GM21390 (cell line): ENCODE data around the gene ADPRHL1.
"Not testable (repeated sequence)": the region's sequence is repeated elsewhere in the genome, so short reads cannot be mapped to it uniquely, and the experiment has no call there.

ENCODE experiments used
- ATAC-seq: cut with Tn5 transposase; IDR thresholded peaks from one replicate; pipeline ENCODE4 v1.9.1; 2021; ENCODE audit not compliant: unreplicated experiment

Gene ADPRHL1

GRCh38 chr13:113373811-113374485 lies 79.3 kb downstream of the ADPRHL1 start:
- ATAC-seq: no peak

- not testable (repeated sequence) for ATAC-seq
These were observed 81.6 kb downstream of the ADPRHL1 start for GRCh38 chr13:113371701-113372100.

GRCh38 chr13:113371061-113371460 lies 82.2 kb downstream of the ADPRHL1 start:
- ATAC-seq: no peak

GRCh38 chr13:113369881-113370280 lies 83.4 kb downstream of the ADPRHL1 start:
- no peak for ATAC-seq

- ATAC-seq: no peak
These were observed 84.1 kb downstream of the ADPRHL1 start for GRCh38 chr13:113369189-113369588.

GRCh38 chr13:113368353-113368752 lies 84.9 kb downstream of the ADPRHL1 start:
- ATAC-seq: not testable (repeated sequence)

- ATAC-seq: no peak
These were observed 85.5 kb downstream of the ADPRHL1 start for GRCh38 chr13:113367771-113368170.

- ATAC-seq: no peak
These were observed 86.2 kb downstream of the ADPRHL1 start for GRCh38 chr13:113367020-113367560.

GRCh38 chr13:113365971-113366588 lies 87.2 kb downstream of the ADPRHL1 start:
- ATAC-seq: no peak

GRCh38 chr13:113365583-113365970 lies 87.7 kb downstream of the ADPRHL1 start:
- no peak for ATAC-seq

GRCh38 chr13:113364901-113365582 lies 88.2 kb downstream of the ADPRHL1 start:
- ATAC-seq: no peak

GRCh38 chr13:113364311-113364889 lies 88.9 kb downstream of the ADPRHL1 start:
- ATAC-seq: no peak

GRCh38 chr13:113361406-113361805 lies 91.9 kb downstream of the ADPRHL1 start:
- no peak for ATAC-seq

GRCh38 chr13:113360446-113360845 lies 92.8 kb downstream of the ADPRHL1 start:
- no peak for ATAC-seq

GRCh38 chr13:113359571-113359970 lies 93.7 kb downstream of the ADPRHL1 start:
- ATAC-seq: no peak

GRCh38 chr13:113358653-113359190 lies 94.6 kb downstream of the ADPRHL1 start:
- ATAC-seq: no peak

- ATAC-seq: no peak
These were observed 95.8 kb downstream of the ADPRHL1 start for GRCh38 chr13:113357529-113357928.

- no peak for ATAC-seq
These were observed 96.7 kb downstream of the ADPRHL1 start for GRCh38 chr13:113356596-113356995.

GRCh38 chr13:113355621-113356020 lies 97.7 kb downstream of the ADPRHL1 start:
- no peak for ATAC-seq

- ATAC-seq: no peak
These were observed 98.3 kb downstream of the ADPRHL1 start for GRCh38 chr13:113354831-113355610.
